Activated CD8-positive, alpha-beta memory T cell treated with anti-CD3 and anti-CD28 coated beads, Interleukin-2, amount 10 ng/mL, durations not matched to agents 7 days and 5 days (primary cell): ENCODE measurements around the gene ASAP2. TPM values are rescaled to one million over a fixed set of nuclear protein-coding genes. Genes with fewer than 3 reads are reported as not detected.

ENCODE experiments used
- ATAC-seq: fragments of 150-1000 bp; cut with Tn5 transposase; one replicate; pipeline ENCODE4 v1.10.0; 2021; ENCODE audit warnings: moderate library complexity
- CTCF ChIA-PET: fragments of 350-600 bp; sonication (Branson Sonifier 250); formaldehyde crosslinking; loops from one replicate; lab custom pipeline; 2021; ENCODE audit warnings: antibody characterized with exemption; lab: Charles Lee
- DNase-seq: peaks from one replicate; pipeline ENCODE4 v3.0.0-alpha.2; 2020
- H3K27ac Mint-ChIP-seq: one replicate; pipeline ENCODE4 v1.8.0; 2021; ENCODE audit warnings: mild to moderate bottlenecking, mixed read lengths
- H3K27me3 Mint-ChIP-seq: one replicate; pipeline ENCODE4 v1.8.0; 2021; ENCODE audit warnings: mixed read lengths
- H3K36me3 Mint-ChIP-seq: one replicate; pipeline ENCODE4 v1.8.0; 2021; ENCODE audit warnings: mild to moderate bottlenecking, mixed read lengths
- H3K4me1 Mint-ChIP-seq: one replicate; pipeline ENCODE4 v1.8.0; 2021; ENCODE audit warnings: mixed read lengths
- H3K4me3 Mint-ChIP-seq: one replicate; pipeline ENCODE4 v1.8.0; 2021; ENCODE audit warnings: mild to moderate bottlenecking, moderate library complexity, mixed read lengths
- H3K9me3 Mint-ChIP-seq: one replicate; pipeline ENCODE4 v1.8.0; 2022; ENCODE audit warnings: low read depth, mixed read lengths
- total RNA-seq, 2 experiments: library from RNA; stranded (reverse); gene quantifications; one replicate each; pipeline ENCODE4 v1.2.3, GENCODE V29; 2021

ASAP2 gene
- under 1 TPM; 0.33 to 0.44 TPM for total RNA-seq

DNA sequence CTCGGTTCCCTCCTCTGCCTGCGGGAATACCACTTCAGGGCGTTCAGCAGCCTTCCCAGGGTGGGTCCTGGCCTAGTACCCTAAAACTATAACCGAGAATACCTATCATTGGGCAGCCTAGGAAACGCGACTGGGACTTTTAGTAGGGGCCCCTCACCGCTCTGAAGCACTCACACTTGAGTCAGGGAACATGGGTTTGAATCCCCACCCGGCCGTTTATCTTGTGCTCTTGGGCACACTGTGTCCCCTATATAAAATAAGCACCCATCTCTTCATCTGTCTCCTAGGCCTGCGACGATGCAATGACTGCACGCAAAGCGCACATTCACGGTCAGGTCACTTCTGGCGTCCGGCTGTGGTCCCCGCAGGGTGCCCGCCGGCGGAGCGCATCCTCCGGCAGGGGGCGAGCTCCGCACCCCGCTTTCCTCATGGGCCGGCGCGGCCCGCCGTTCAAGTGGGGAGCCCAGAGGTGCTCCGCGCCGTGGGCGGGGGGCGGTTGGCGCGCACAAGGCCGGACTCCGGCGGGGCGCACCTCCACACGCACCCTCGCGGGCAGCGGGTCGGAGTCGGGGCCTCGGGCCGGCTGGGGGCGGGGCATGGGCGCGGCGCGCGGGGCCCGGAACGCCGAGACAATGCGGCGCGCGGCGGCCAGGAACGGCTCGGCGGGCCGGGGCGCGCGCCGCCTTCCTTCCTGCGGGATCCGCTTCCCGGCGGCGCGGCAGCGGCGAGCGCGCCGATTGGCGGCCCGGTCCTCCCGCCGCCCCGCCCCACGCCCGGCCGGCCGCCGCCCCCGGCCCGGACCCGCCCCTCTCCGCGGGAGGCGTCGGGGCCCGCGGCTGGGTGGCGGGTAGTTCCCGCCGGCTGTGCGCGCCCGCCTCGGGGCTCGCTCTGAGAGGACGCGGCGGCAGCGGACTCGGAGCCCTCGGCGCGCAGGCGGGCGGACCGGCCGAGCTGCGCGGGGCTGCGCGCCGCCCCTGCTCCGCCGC lies at the start of gene ASAP2:
TSS of gene ASAP2 (plus strand) at position 850 of the 986 bp plus-strand sequence. CDS start 293 bp downstream, outside the sequence.
- H3K4me3 Mint-ChIP-seq, result peak within 1 kb of the TSS; percentile 56
- no peak within 1 kb of the TSS for H3K27ac Mint-ChIP-seq
- CTCF ChIA-PET, result interaction anchor here (1.0 to 2.2 kb wide), 8 partner anchors 10 to 163 kb away, joined by 3 to 6 read pairs (median 4); no protein-coding TSS in a partner anchor
- H3K36me3 Mint-ChIP-seq, result no peaks in the 10 kb centered on the region
- no peaks in the 10 kb centered on the region for H3K9me3 Mint-ChIP-seq
- ATAC-seq, result peak; percentile 80
- peaks cover 61% of the 10 kb centered on the region for H3K27me3 Mint-ChIP-seq
- peak; percentile 56 for DNase-seq
- H3K4me1 Mint-ChIP-seq, result peaks cover 5% of the 10 kb centered on the region

DNA sequence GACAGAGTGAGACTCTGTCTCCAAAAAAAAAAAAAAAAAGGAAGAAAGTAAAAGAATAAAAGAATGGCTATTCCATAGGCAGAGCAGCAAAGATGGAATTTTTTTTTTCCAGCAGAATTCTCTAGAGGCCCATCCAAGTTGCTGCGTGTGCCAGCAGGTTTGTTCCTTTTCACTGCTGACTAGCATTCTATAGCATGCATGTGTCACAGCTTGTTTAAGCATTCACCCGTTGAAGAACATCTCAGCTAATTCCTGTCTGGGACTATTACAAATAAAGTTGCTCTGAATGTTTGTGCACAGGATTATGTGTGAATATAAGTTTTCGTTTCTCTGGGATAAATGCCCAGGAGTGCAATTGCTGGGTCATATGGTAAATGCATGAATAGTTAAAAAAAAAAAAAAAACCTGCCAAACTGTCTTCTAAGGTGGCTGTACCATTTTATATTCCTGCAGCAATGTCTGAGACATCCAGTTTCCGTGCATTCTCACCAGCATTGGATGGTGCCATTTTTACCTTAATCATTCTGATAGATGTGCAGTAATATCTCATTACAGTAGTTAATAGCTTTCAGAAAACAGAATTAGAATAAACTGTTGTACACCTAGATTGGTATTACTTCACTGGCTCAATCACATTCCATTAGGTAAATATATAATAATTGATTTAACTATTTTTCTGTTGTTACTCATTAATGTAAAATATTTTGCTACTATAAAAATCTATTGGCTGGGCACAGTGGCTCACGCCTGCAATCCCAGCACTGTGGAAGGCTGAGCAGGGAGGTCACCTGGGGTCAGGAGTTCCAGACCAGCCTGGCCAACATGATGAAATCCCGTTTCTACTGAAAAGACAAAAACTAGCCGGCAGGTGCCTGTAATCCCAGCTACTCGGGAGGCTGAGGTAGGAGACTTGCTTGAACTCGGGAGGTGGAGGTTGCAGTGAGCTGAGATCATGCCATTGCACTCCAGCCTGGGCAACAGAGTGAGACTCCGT lies 47.5 kb upstream of the ASAP2 start:
- Mint-ChIP-seq H3K36me3 (no peaks in the 10 kb centered on the region), H3K9me3 (no peaks in the 10 kb centered on the region), H3K4me1 (no peaks in the 10 kb centered on the region), H3K27ac (no peak overlapping the region), H3K27me3 (peaks cover 6% of the 10 kb centered on the region), H3K4me3 (no peak overlapping the region)
- ATAC-seq, result no peak
- CTCF ChIA-PET, result no interaction called here
- no peak for DNase-seq

DNA sequence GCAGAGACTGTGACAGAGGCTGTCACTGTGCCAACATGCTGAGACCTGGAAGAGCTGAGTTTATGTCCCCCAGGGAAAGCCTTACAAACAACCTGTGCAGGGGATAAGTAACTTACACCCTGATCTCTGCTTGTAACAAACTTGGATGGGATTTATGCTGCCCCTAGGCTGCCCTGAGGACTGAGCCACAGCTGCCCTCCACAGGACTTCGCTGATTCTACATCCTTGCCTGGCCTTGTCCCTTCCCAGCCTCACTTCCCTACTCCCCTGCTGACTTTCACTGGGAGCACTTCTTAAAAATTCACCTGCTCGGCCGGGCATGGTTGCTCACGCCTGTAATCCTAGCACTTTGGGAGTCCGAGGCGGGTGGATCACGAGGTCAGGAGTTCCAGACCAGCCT lies 45.9 kb upstream of the ASAP2 start:
- Mint-ChIP-seq H3K9me3 (no peaks in the 10 kb centered on the region), H3K36me3 (no peaks in the 10 kb centered on the region), H3K27me3 (peaks cover 3% of the 10 kb centered on the region), H3K4me3 (no peak overlapping the region), H3K4me1 (no peaks in the 10 kb centered on the region), H3K27ac (no peak overlapping the region)
- DNase-seq (no peak), ATAC-seq (no peak)
- CTCF ChIA-PET, result no interaction called here

DNA sequence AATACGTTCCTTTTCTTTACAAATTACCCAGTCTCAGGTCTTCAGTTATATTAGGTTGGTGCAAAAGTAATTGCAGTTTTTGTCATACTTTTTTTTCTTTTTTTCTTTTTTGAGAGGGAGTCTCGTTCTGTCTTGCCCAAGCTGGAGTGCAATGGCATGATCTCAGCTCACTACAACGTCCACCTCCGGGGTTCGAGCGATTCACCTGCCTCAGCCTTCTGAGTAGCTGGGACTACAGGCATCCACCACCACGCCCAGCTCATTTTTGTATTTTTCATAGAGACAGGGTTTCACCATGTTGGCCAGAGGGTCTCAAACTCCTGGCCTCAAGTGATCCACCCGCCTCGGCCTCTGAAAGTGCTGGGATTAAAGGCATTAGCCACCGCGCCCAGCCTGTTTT lies 43.8 kb upstream of the ASAP2 start:
- Mint-ChIP-seq H3K27ac (no peak overlapping the region), H3K4me1 (no peaks in the 10 kb centered on the region), H3K4me3 (no peak overlapping the region), H3K9me3 (no peaks in the 10 kb centered on the region), H3K36me3 (no peaks in the 10 kb centered on the region), H3K27me3 (peaks cover 3% of the 10 kb centered on the region)
- CTCF ChIA-PET, result interaction anchor here (1.3 kb wide), 1 partner anchor 23 kb away, joined by 4 read pairs; no protein-coding TSS in a partner anchor
- ATAC-seq, result no peak
- no peak for DNase-seq

DNA sequence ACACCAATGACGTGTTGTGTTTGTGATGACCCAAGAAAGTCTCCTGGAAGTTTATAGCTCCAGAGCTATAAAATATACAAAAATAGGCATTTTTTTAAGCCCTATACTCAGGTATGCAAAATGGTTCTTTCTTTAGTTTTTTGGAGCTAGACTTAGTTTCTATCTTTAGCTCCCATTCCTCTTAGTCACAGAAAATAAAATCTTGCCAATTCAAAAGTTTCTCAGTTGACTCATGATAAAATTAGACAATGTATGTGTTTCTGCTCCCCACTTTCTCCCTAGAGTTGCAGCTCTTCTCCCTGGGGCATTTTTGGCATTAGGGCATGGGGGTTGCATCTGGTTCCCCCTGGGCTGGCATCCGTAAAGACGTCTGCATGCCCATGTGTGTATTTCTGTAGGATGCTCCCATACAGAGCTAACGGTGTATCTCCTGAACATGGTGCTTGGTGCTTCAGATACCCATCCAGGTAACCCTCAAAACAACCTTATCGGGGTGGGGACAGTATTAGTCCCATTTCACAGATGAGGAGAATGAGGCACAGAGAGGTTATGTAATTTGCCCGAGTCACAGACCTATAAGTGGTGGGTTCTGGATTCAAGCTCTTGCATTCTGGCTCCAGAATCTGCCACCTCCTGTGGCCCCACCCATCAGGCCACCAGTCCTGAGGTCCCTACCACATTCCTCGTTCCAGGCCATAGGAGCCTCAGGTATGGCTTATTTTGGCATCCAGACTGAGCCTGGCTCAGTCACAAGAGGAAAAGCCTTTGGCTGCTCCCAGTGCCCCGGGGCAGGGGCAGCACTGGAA lies 43.1 kb upstream of the ASAP2 start:
- Mint-ChIP-seq H3K4me3 (no peak overlapping the region), H3K4me1 (no peaks in the 10 kb centered on the region), H3K27me3 (peaks cover 8% of the 10 kb centered on the region), H3K36me3 (no peaks in the 10 kb centered on the region), H3K9me3 (no peaks in the 10 kb centered on the region), H3K27ac (no peak overlapping the region)
- CTCF ChIA-PET, result interaction anchor here (1.3 kb wide), 1 partner anchor 24 kb away, joined by 4 read pairs; no protein-coding TSS in a partner anchor
- ATAC-seq (no peak), DNase-seq (no peak)

DNA sequence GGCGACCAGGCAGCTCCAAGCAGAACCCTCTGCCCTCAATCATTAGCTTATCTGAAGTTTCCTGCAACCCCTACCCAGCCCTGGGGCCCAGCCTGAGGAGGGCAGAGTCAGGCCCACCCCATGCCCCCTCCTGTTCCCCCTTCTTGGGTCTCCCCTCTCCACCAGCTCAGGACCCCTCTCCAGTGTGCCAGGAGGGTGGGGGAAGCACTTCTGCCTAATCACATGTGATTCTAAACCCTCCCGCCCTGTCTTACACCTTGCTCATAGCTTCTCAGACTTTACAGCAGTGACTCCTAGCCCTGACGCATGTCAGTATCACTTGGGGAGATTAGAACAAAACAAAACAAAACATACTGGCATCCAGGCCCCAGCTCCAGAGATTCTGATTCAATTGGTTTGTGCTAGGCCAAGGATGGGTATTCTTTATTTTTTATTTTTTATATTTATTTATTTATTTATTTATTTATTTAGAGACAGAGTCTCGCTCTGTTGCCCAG lies 42.5 kb upstream of the ASAP2 start:
- CTCF ChIA-PET, result interaction anchor here (1.3 kb wide), 1 partner anchor 25 kb away, joined by 4 read pairs; no protein-coding TSS in a partner anchor
- Mint-ChIP-seq H3K36me3 (no peaks in the 10 kb centered on the region), H3K27me3 (peaks cover 13% of the 10 kb centered on the region), H3K9me3 (no peaks in the 10 kb centered on the region), H3K4me1 (no peaks in the 10 kb centered on the region), H3K27ac (no peak overlapping the region), H3K4me3 (no peak overlapping the region)
- ATAC-seq, result no peak
- DNase-seq, result no peak

DNA sequence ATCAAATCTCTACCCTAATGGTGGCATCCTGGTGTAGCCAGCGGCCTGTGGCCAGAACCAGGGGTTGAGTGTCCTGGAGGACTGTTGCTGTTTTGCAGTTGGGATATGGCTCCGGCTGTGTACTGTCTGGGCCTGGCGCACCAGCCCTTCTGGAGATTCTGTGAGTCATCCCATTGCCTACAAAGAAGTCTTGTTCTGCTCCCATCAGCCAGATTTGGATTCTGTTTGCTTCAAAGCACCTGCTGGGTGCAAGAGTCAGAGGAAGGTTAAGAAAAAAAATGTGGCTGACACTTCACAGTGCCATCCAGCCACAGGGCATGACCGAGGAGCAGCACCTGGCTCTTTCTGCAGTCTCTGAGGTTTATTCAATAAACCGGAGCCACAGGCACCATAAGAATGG lies 41.0 kb upstream of the ASAP2 start:
- CTCF ChIA-PET, result no interaction called here

DNA sequence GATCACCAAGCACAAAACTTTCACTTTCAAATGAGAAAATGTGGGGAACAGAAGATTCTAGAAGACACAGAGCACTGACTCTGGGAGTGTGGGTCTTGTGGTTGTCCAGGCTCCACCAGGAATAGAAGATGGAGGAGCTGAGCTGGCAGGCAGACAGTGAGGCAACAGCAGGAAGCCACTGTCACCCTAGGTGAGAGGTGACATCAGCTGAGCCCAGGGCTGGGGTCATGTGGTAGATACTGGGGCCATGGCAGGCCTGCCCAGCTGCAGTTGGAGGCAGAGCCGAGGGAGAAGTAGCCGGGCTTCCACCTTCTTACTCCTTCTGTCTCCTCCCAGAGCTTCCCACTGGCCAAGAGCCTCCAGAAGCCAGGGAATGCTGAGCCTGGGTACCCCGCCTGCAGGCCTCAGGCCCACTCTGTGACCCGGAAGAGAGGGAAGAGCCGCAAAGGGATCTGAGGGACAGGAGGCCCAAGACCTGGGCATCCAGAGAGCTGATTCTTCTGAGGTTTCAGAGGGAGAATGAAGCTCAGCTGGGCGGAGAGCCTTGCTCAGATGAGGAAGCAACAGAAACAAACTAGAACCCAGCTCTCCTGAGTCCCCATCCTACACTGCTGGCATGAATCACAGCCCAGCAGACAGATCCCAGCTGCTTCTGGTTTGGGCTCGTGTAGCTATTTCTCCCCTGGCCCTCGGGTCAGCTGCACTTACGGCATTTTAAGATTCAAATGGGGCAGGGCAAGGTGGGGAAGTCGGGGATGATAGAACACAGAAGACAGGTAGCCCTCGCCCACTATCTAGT lies 39.8 kb upstream of the ASAP2 start:
- Mint-ChIP-seq H3K27me3 (peaks cover 24% of the 10 kb centered on the region), H3K4me1 (no peaks in the 10 kb centered on the region), H3K9me3 (no peaks in the 10 kb centered on the region), H3K36me3 (no peaks in the 10 kb centered on the region), H3K4me3 (no peak overlapping the region), H3K27ac (no peak overlapping the region)
- DNase-seq (no peak), ATAC-seq (no peak)
- CTCF ChIA-PET, result no interaction called here

More for the DNA sequence above, 41.0 kb upstream of the ASAP2 start:
- Mint-ChIP-seq H3K9me3 (no peaks in the 10 kb centered on the region), H3K4me3 (no peak overlapping the region), H3K36me3 (no peaks in the 10 kb centered on the region), H3K27me3 (peaks cover 18% of the 10 kb centered on the region), H3K27ac (no peak overlapping the region), H3K4me1 (no peaks in the 10 kb centered on the region)
- no peak for DNase-seq
- ATAC-seq, result no peak

DNA sequence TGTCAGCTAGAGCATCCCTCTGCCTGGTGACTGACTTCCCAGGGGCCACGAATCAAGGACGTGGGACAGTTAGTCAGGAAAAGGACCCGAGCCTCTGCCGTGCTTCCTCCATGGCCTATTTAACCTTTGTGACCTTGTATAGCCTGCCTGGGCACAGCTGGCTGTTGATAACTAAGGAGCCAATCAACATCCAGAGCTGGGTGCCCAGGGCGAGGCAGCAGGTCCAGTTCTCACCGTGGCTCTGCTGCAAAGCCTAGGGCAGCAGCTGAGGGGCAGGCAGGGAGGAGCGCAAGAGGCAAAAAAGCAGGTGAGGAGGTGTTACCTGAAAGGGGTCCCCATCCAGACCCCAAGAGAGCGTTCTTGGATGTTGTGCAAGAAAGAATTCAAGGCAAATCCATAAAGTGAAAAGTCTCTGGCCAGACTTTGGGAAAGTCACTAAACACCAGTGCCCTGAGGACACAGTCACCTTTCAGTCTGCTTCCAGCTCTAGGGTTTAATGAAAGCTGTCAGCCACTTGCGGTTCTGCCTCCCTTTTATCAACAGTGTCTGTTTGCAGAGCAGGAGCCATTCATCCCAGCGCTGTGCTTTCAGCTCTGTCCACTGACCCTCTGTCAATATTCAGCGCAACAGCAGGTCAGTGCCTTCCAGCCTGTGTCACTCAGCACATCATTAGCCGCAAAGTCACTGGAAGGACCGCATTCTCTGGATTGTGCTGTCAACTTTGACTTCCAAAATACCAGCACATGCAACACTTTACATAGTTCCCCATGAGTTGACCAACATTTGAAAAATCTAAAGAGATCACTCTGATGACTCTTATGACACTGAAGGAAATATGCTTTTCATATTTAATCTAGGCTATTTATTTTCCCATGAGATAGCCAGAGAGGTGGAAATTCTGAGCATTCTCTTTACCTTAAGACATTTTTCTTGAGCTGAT lies 38.6 kb upstream of the ASAP2 start:
- Mint-ChIP-seq H3K9me3 (no peaks in the 10 kb centered on the region), H3K4me3 (no peak overlapping the region), H3K27me3 (peaks cover 29% of the 10 kb centered on the region), H3K36me3 (no peaks in the 10 kb centered on the region), H3K4me1 (no peaks in the 10 kb centered on the region), H3K27ac (no peak overlapping the region)
- DNase-seq (no peak), ATAC-seq (no peak)
- CTCF ChIA-PET, result no interaction called here

DNA sequence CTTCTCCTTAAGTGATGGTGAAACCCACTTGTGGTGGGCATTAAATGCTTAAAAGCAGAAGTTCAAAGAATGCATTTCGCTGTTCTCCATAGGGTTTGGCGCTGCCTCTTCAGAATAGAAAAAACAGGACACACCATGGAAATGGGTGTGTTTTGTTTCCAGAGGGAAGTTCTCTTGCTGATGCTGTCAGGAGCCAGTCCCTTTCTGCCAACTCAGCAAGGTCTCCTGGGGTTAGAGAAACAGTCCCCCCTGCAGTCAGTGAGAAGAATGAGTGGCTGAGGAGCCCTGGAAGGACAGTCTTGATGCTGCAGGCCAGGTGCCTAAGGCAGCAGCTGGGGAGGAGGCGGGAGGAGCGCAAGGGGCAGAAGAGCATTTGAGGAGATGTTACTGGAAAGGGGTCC lies 37.8 kb upstream of the ASAP2 start:
- Mint-ChIP-seq H3K4me3 (no peak overlapping the region), H3K27me3 (peaks cover 33% of the 10 kb centered on the region), H3K27ac (no peak overlapping the region), H3K36me3 (no peaks in the 10 kb centered on the region), H3K9me3 (no peaks in the 10 kb centered on the region), H3K4me1 (no peaks in the 10 kb centered on the region)
- CTCF ChIA-PET, result no interaction called here
- ATAC-seq, result no peak
- DNase-seq, result no peak
